IMR-90 (cell line): ENCODE results near the gene ST6GALNAC2. TPM values are rescaled to one million over a fixed set of nuclear protein-coding genes. Genes with fewer than 3 reads are reported as not detected.

Experiments used
- ATAC-seq: fragments of 200-7000 bp; cut with Tn5 transposase; 2 replicates; pipeline ENCODE4 v1.9.1; 2020; ENCODE audit warnings: low read depth, mild to moderate bottlenecking, moderate library complexity
- BruUV-seq: library from RNA; stranded (reverse); fragments of 400-500 nt; replicated peaks from 2 replicates; lab custom pipeline; 2021; lab: Mats Ljungman, UMichigan
- CTCF ChIA-PET: fragments of 300-600 bp; formaldehyde crosslinking; extraction: SDS; loops from one replicate; lab custom pipeline; 2021; ENCODE audit warnings: antibody characterized with exemption; lab: Yijun Ruan, JAX
- POLR2A ChIA-PET: fragments of 300-600 bp; sonication (Branson Sonifier 250); formaldehyde crosslinking; loops from one replicate; lab custom pipeline; 2022; ENCODE audit warnings: antibody characterized with exemption; ENCODE audit not compliant: unreplicated experiment; lab: Charles Lee
- DNase-seq: peaks from one replicate; pipeline ENCODE4 v3.0.0; 2013
- H2AFZ ChIP-seq: replicated peaks from 2 replicates; pipeline ENCODE3; 2013; ENCODE audit warnings: low read length, mild to moderate bottlenecking; ENCODE audit not compliant: poor library complexity
- H2AK5ac ChIP-seq: 2 replicates; pipeline ENCODE4 v1.6.1; 2013; ENCODE audit warnings: low read depth, low read length, inconsistent platforms
- H2AK9ac ChIP-seq: replicated peaks from 2 replicates; pipeline ENCODE3; 2013; ENCODE audit warnings: mild to moderate bottlenecking, low read depth, low read length, moderate library complexity; ENCODE audit not compliant: poor library complexity
- H2BK120ac ChIP-seq: 2 replicates; pipeline ENCODE4 v1.6.1; 2013; ENCODE audit warnings: low read depth, low read length, inconsistent platforms
- H2BK15ac ChIP-seq: 3 replicates; pipeline ENCODE4 v1.6.1; 2013; ENCODE audit warnings: low read depth, low read length, inconsistent platforms
- H2BK20ac ChIP-seq: 2 replicates; pipeline ENCODE4 v1.6.1; 2013; ENCODE audit warnings: low read depth, mild to moderate bottlenecking, inconsistent platforms, low read length, moderate library complexity
- H2BK5ac ChIP-seq: 2 replicates; pipeline ENCODE4 v1.6.1; 2013; ENCODE audit warnings: mild to moderate bottlenecking, low read depth, low read length, inconsistent platforms; ENCODE audit not compliant: poor library complexity, severe bottlenecking
- H3K14ac ChIP-seq: replicated peaks from 2 replicates; pipeline ENCODE4 v1.6.1; 2013; ENCODE audit warnings: low read depth, low read length, inconsistent platforms
- H3K18ac ChIP-seq: 2 replicates; pipeline ENCODE4 v1.6.1; 2013; ENCODE audit warnings: low read depth, low read length, control low read depth
- H3K23ac ChIP-seq: 2 replicates; pipeline ENCODE4 v1.6.1; 2013; ENCODE audit warnings: low read depth, low read length, inconsistent platforms
- H3K27ac ChIP-seq: 2 replicates; pipeline ENCODE4 v1.5.1; 2013; ENCODE audit warnings: mild to moderate bottlenecking, control low read depth, low read length; ENCODE audit not compliant: insufficient read depth
- H3K27me3 ChIP-seq: 2 replicates; pipeline ENCODE4 v1.6.1; 2013; ENCODE audit warnings: low read length; ENCODE audit not compliant: control insufficient read depth, insufficient read depth
- H3K36me3 ChIP-seq: 2 replicates; pipeline ENCODE4 v1.6.1; 2013; ENCODE audit warnings: low read length, mixed read lengths; ENCODE audit not compliant: control insufficient read depth, insufficient read depth
- H3K4ac ChIP-seq: 2 replicates; pipeline ENCODE4 v1.6.1; 2013; ENCODE audit warnings: low read depth, low read length, inconsistent platforms
- H3K4me1 ChIP-seq: 2 replicates; pipeline ENCODE4 v1.6.1; 2013; ENCODE audit warnings: low read length, mixed read lengths; ENCODE audit not compliant: control insufficient read depth, insufficient read depth
- H3K4me2 ChIP-seq: 2 replicates; pipeline ENCODE4 v1.6.1; 2013; ENCODE audit warnings: low read depth, mild to moderate bottlenecking, control low read depth, low read length, moderate library complexity
- H3K4me3 ChIP-seq: 2 replicates; pipeline ENCODE4 v1.5.1; 2013; ENCODE audit warnings: low read depth, mild to moderate bottlenecking, control low read depth, low read length, moderate library complexity; ENCODE audit not compliant: insufficient read depth
- H3K56ac ChIP-seq: 2 replicates; pipeline ENCODE4 v1.6.1; 2013; ENCODE audit warnings: low read length, inconsistent platforms; ENCODE audit not compliant: insufficient read depth; ENCODE audit errors: extremely low read depth
- H3K79me1 ChIP-seq, 2 experiments: 2 replicates each; pipeline ENCODE4 v1.6.1; 2013; ENCODE audit warnings: low read length in 2 of 2, inconsistent platforms in 1 of 2, low read depth in 1 of 2
- H3K9ac ChIP-seq: 2 replicates; pipeline ENCODE4 v1.6.1; 2013; ENCODE audit warnings: low read depth, low read length, control low read depth
- H3K9me1 ChIP-seq: 2 replicates; pipeline ENCODE4 v1.6.1; 2013; ENCODE audit warnings: low read length, inconsistent platforms; ENCODE audit not compliant: insufficient read depth
- H3K9me3 ChIP-seq: 2 replicates; pipeline ENCODE4 v1.6.1; 2013; ENCODE audit warnings: low read length; ENCODE audit not compliant: control insufficient read depth, insufficient read depth
- H4K20me1 ChIP-seq: 2 replicates; pipeline ENCODE4 v1.6.1; 2013; ENCODE audit warnings: low read length, inconsistent platforms; ENCODE audit not compliant: insufficient read depth
- H4K5ac ChIP-seq: 2 replicates; pipeline ENCODE4 v1.6.1; 2013; ENCODE audit warnings: mild to moderate bottlenecking, low read depth, low read length, control low read depth
- H4K8ac ChIP-seq, 2 experiments: 2 replicates each; pipeline ENCODE4 v1.6.1; 2013; ENCODE audit warnings: low read depth in 2 of 2, low read length in 2 of 2, control low read depth in 1 of 2, inconsistent platforms in 1 of 2
- H4K91ac ChIP-seq: 2 replicates; pipeline ENCODE4 v1.6.1; 2013; ENCODE audit warnings: low read depth, low read length, inconsistent platforms; ENCODE audit not compliant: insufficient read depth
- BHLHE40 ChIP-seq: fragments of 150-350 bp; IDR thresholded peaks from 2 replicates; pipeline ENCODE4 v1.6.1; 2016; ENCODE audit warnings: mild to moderate bottlenecking, low read depth, low read length
- CEBPB ChIP-seq: IDR thresholded peaks from 2 replicates; pipeline ENCODE4 v1.6.1; 2012; ENCODE audit warnings: low read depth, low read length, improper control_type of control experiment
- CHD1 ChIP-seq: IDR thresholded peaks from 2 replicates; pipeline ENCODE4 v1.6.1; 2012; ENCODE audit warnings: low read depth, low read length, improper control_type of control experiment
- FOS ChIP-seq: fragments of 150-350 bp; IDR thresholded peaks from 2 replicates; pipeline ENCODE4 v1.6.1; 2016; ENCODE audit warnings: low read depth, low read length
- MAFK ChIP-seq: IDR thresholded peaks from 2 replicates; pipeline ENCODE4 v1.6.1; 2012; ENCODE audit warnings: low read depth, low read length, improper control_type of control experiment
- MAZ ChIP-seq: IDR thresholded peaks from 2 replicates; pipeline ENCODE4 v1.6.1; 2012; ENCODE audit warnings: low read depth, mild to moderate bottlenecking, low read length, improper control_type of control experiment, moderate library complexity, borderline replicate concordance
- MXI1 ChIP-seq: IDR thresholded peaks from 2 replicates; pipeline ENCODE4 v1.6.1; 2012; ENCODE audit warnings: low read depth, mild to moderate bottlenecking, low read length, moderate library complexity, borderline replicate concordance
- NFE2L2 ChIP-seq: fragments of 150-350 bp; IDR thresholded peaks from 2 replicates; pipeline ENCODE4 v1.6.1; 2016; ENCODE audit warnings: low read depth, mild to moderate bottlenecking, low read length
- POLR2A ChIP-seq: IDR thresholded peaks from 2 replicates; pipeline ENCODE4 v1.6.1; 2012; ENCODE audit warnings: mild to moderate bottlenecking, low read depth, low read length
- RAD21 ChIP-seq: IDR thresholded peaks from 2 replicates; pipeline ENCODE4 v1.6.1; 2012; ENCODE audit warnings: low read length, improper control_type of control experiment
- RCOR1 ChIP-seq: IDR thresholded peaks from 2 replicates; pipeline ENCODE4 v1.6.1; 2012; ENCODE audit warnings: mild to moderate bottlenecking, low read length, improper control_type of control experiment; ENCODE audit not compliant: insufficient replicate concordance
- RFX5 ChIP-seq: IDR thresholded peaks from 2 replicates; pipeline ENCODE4 v1.8.0; 2012; ENCODE audit warnings: low read depth, mild to moderate bottlenecking, low read length, moderate library complexity
- SMC3 ChIP-seq: fragments of 150-350 bp; IDR thresholded peaks from 2 replicates; pipeline ENCODE4 v1.6.1; 2016; ENCODE audit warnings: low read depth, mild to moderate bottlenecking, antibody characterized with exemption, low read length, moderate library complexity
- USF2 ChIP-seq: fragments of 150-350 bp; IDR thresholded peaks from 2 replicates; pipeline ENCODE4 v1.6.1; 2017; ENCODE audit warnings: mild to moderate bottlenecking, antibody characterized with exemption, low read length, low read depth
- WGBS, 2 experiments: methylation state at CpG; one replicate each; pipeline versions ENCODE4 v1.1.5 to v1.1.7; 2013; ENCODE audit warnings: missing lambda C conversion rate in 2 of 2; ENCODE audit not compliant: insufficient read length in 1 of 2; ENCODE audit errors: extremely low coverage in 2 of 2; 5-methylcytosine and 5-hydroxymethylcytosine counted together
- dilution Hi-C: fragments of 300-500 bp; cut with HindIII; formaldehyde crosslinking; loops from one replicate; pipeline ENCODE4 v1.14.3; 2018; ENCODE audit warnings: low sequenced_read_pairs; ENCODE audit not compliant: unreplicated experiment
- in situ Hi-C: fragments of 300-500 bp; cut with MboI; formaldehyde crosslinking; loops from 3 replicates; pipeline ENCODE4 v1.14.3; 2019; ENCODE audit warnings: low sequenced_read_pairs, inconsistent platforms, mixed read lengths
- intact Hi-C: fragments of 100-400 bp; cut with micrococcal nuclease; formaldehyde crosslinking; loops from 2 replicates; pipeline ENCODE4 v1.10.0; 2022
- polyA plus RNA-seq, 3 experiments: library from polyadenylated mRNA; depleted of rRNA; stranded (reverse); fragments of >200 nt; gene quantifications; 2 replicates each; pipeline ENCODE4 v1.2.3, GENCODE V29; 2012; ENCODE audit warnings: low replicate concordance in 1 of 3
- total RNA-seq: library from RNA; depleted of rRNA; stranded (reverse); fragments of >200 nt; gene quantifications from 2 replicates; pipeline ENCODE4 v1.2.3, GENCODE V29; 2012
- TF ChIP-seq, protein P1 (sequence below): fragments of 150-350 bp; IDR thresholded peaks from 2 replicates; pipeline ENCODE4 v1.6.1; 2016; ENCODE audit warnings: low read depth, mild to moderate bottlenecking, low read length, moderate library complexity, borderline replicate concordance

The ST6GALNAC2 gene
- total and polyA plus RNA-seq, 2 of the 4 experiments (the other 2 are of a cell fraction): 0.10 TPM; not detected in 1

GRCh38 chr17:76537578-76538280, 47.9 kb downstream of the ST6GALNAC2 start, which contains the start of gene CYGB (continued):
- TF ChIP-seq FOS (no peak), MXI1 (no peak), POLR2A (no peak), NFE2L2 (no peak)

GRCh38 chr17:76537288-76537577, 48.4 kb downstream of the ST6GALNAC2 start:
- Histone ChIP-seq H3K56ac (no peak overlapping the region), H3K4me2 (peak overlapping the region; percentile 45), H2AK5ac (peak overlapping the region; percentile 33; the same call in 1 of the 2 replicates), H3K79me1 (peaks cover 0 to under 1% of the 10 kb centered on the region in 2 experiments; a peak in 1 of 4 replicates), H3K4ac (peak overlapping the region; percentile 78), H3K4me1 (peaks cover 10% of the 10 kb centered on the region), H3K9me1 (peaks cover 11% of the 10 kb centered on the region), H3K23ac (no peak overlapping the region), H2BK120ac (peak overlapping the region; percentile 45; the same call in 1 of the 2 replicates), H4K5ac (no peak overlapping the region), H2BK15ac (no peak overlapping the region), H3K27ac (0 out of 2 replicates have a peak overlapping the region, but pooled peaks have one; percentile 1), H2BK5ac (no peak overlapping the region), H4K20me1 (no peaks in the 10 kb centered on the region), H3K14ac (peak overlapping the region; percentile 88), H3K36me3 (no peaks in the 10 kb centered on the region; the same call in 1 of the 2 replicates), H3K9ac (peak overlapping the region; percentile 17; the same call in 1 of the 2 replicates), H2AK9ac (peak overlapping the region; percentile 48), H3K27me3 (peaks cover 2% of the 10 kb centered on the region; the same call in 1 of the 2 replicates), H3K9me3 (no peaks in the 10 kb centered on the region), H3K18ac (no peak overlapping the region), H4K91ac (no peak overlapping the region), H2AFZ (peak overlapping the region; percentile 82), H3K4me3 (peak overlapping the region; percentile 46), H2BK20ac (no peak overlapping the region), H4K8ac (peak overlapping the region in 1 of 2 experiments; percentile 55; a peak in 1 of 4 replicates)
- ChIA-PET CTCF (interaction anchor here (1.1 kb wide), 1 partner anchor 10 kb away, joined by 3 read pairs; no protein-coding TSS in a partner anchor), POLR2A (no interaction called here)
- in situ Hi-C loops (no loop called here), dilution Hi-C loops (no loop called here), intact Hi-C loops (loop anchor here (10.0 kb wide), 1 partner anchor 528 kb away; no protein-coding TSS in a partner anchor)
- peak; percentile 39 for DNase-seq
- no TSS peak for BruUV-seq
- WGBS, 2 experiments: no CpG with 5 or more reads among the region's 26 CpGs
- peak; percentile 7 for ATAC-seq
- no peak for TF ChIP-seq POLR2A
- no peak for TF ChIP-seq RFX5
- TF ChIP-seq CHD1: no peak
- no peak for TF ChIP-seq BHLHE40
- no peak for TF ChIP-seq MAZ
- no peak for TF ChIP-seq MXI1
- no peak for TF ChIP-seq NFE2L2
- no peak for TF ChIP-seq CEBPB
- TF ChIP-seq USF2: no peak
- TF ChIP-seq, protein P1, sequence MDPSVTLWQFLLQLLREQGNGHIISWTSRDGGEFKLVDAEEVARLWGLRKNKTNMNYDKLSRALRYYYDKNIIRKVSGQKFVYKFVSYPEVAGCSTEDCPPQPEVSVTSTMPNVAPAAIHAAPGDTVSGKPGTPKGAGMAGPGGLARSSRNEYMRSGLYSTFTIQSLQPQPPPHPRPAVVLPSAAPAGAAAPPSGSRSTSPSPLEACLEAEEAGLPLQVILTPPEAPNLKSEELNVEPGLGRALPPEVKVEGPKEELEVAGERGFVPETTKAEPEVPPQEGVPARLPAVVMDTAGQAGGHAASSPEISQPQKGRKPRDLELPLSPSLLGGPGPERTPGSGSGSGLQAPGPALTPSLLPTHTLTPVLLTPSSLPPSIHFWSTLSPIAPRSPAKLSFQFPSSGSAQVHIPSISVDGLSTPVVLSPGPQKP: no peak
- TF ChIP-seq RAD21: no peak
- no peak for TF ChIP-seq FOS
- no peak for TF ChIP-seq MAFK
- TF ChIP-seq RCOR1: no peak
- no peak for TF ChIP-seq SMC3
